ENCODE results near the gene GNG8. TPM values are rescaled to one million over a fixed set of nuclear protein-coding genes. Genes with fewer than 3 reads are reported as not detected.
A peak's percentile ranks its signal among the peaks of the same experiment; 100 is the strongest.

GNG8 gene
- total and polyA plus RNA-seq, 2 experiments from 2014 or later: 5.9 TPM; not detected in 1

DNA sequence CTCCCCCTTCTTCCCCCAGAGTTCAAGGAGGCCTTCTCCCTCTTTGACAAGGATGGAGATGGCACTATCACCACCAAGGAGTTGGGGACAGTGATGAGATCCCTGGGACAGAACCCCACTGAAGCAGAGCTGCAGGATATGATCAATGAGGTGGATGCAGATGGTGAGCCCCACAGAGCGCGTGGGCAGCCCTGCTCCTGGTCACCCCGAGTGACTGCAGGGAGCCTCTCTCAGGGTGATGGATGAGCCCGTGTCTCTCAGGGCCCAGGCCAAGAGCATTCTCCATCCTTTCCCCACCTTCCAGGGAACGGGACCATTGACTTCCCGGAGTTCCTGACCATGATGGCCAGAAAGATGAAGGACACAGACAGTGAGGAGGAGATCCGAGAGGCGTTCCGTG, 27.8 kb downstream of the GNG8 start:
- Histone ChIP-seq H3K36me3 (ENCODE audit: insufficient read depth) (peaks cover 21% of the 10 kb centered on the region; the same call in 1 of the 2 replicates), H3K9me2 (ENCODE audit: insufficient read depth) (no peaks in the 10 kb centered on the region), H3K79me2 (replicated peaks; ENCODE audit: insufficient read depth) (peaks cover 21% of the 10 kb centered on the region), H3K27ac (ENCODE audit: low read depth) (no peak overlapping the region), H3K4me1 (ENCODE audit: insufficient read depth) (peaks cover 4% of the 10 kb centered on the region), H3K4me3 (no peak overlapping the region), H3K4me2 (no peak overlapping the region), H3K27me3 (ENCODE audit: insufficient read depth) (no peaks in the 10 kb centered on the region), H3F3A (replicated peaks; ENCODE audit: low read depth) (no peaks in the 10 kb centered on the region), H2AFZ (no peak overlapping the region), H4K20me1 (replicated peaks; ENCODE audit: insufficient read depth) (peaks cover 18% of the 10 kb centered on the region)
- no peak for ATAC-seq
- Mint-ChIP-seq H3K27me3 (ENCODE audit: insufficient read depth, low read depth, poor library complexity) (peaks cover 13% of the 10 kb centered on the region), H3K9me3 (no peaks in the 10 kb centered on the region), H3K27ac (no peak overlapping the region), H3K36me3 (ENCODE audit: low read depth) (peaks cover 40% of the 10 kb centered on the region), H3K4me3 (no peak overlapping the region), H3K4me1 (peaks cover 7% of the 10 kb centered on the region)
- no peak for DNase-seq (ENCODE audit: low spot score)
- TF ChIP-seq ZNF331 (CRISPR knock-in tag; IDR thresholded peaks at IDR 0.05; ENCODE audit: low read depth): no peak
- TF ChIP-seq, protein P1, sequence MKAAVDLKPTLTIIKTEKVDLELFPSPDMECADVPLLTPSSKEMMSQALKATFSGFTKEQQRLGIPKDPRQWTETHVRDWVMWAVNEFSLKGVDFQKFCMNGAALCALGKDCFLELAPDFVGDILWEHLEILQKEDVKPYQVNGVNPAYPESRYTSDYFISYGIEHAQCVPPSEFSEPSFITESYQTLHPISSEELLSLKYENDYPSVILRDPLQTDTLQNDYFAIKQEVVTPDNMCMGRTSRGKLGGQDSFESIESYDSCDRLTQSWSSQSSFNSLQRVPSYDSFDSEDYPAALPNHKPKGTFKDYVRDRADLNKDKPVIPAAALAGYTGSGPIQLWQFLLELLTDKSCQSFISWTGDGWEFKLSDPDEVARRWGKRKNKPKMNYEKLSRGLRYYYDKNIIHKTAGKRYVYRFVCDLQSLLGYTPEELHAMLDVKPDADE (IDR thresholded peaks at IDR 0.05): no peak
- no peak for TF ChIP-seq STAT1 (IDR thresholded peaks at IDR 0.05; ENCODE audit: unreplicated experiment)
- TF ChIP-seq, protein P2, sequence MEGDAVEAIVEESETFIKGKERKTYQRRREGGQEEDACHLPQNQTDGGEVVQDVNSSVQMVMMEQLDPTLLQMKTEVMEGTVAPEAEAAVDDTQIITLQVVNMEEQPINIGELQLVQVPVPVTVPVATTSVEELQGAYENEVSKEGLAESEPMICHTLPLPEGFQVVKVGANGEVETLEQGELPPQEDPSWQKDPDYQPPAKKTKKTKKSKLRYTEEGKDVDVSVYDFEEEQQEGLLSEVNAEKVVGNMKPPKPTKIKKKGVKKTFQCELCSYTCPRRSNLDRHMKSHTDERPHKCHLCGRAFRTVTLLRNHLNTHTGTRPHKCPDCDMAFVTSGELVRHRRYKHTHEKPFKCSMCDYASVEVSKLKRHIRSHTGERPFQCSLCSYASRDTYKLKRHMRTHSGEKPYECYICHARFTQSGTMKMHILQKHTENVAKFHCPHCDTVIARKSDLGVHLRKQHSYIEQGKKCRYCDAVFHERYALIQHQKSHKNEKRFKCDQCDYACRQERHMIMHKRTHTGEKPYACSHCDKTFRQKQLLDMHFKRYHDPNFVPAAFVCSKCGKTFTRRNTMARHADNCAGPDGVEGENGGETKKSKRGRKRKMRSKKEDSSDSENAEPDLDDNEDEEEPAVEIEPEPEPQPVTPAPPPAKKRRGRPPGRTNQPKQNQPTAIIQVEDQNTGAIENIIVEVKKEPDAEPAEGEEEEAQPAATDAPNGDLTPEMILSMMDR (conservative IDR thresholded peaks at IDR 0.05; ENCODE audit: low read depth in 2 of 2): no peak
- no peak for TF ChIP-seq JUNB (IDR thresholded peaks at IDR 0.05; ENCODE audit: unreplicated experiment)

DNA sequence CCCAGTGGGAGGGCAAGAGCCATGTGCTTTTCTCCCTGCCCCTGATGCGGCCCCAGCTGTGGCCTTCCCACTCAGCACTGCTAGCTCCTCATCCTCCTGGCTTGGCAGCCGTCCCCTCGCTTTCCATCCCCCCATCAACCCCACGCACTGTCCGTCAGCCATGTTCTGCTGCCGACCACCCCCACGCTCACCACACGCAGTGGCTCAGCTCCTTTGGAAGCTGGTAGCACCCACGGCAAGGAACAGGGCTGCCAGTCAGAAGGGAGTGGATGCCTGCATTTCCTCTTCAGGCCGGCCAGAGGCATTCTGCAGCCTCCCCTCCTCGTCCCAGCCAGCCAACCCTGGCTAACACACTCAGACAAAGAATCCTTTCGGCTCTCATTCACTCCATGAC, 28.6 kb downstream of the GNG8 start:
- Histone ChIP-seq H3K36me3 (ENCODE audit: insufficient read depth) (peaks cover 21% of the 10 kb centered on the region; the same call in 1 of the 2 replicates), H3K4me3 (no peak overlapping the region)
- TF ChIP-seq JUNB (IDR thresholded peaks at IDR 0.05; ENCODE audit: unreplicated experiment): no peak
- no peak for TF ChIP-seq STAT1 (IDR thresholded peaks at IDR 0.05; ENCODE audit: unreplicated experiment)
- TF ChIP-seq, protein P2 (conservative IDR thresholded peaks at IDR 0.05; ENCODE audit: low read depth in 2 of 2): no peak
- TF ChIP-seq, protein P1 (IDR thresholded peaks at IDR 0.05): no peak
- TF ChIP-seq EZH2phosphoT487 (IDR thresholded peaks at IDR 0.05; ENCODE audit: unreplicated experiment): no peak
- TF ChIP-seq, protein P3, sequence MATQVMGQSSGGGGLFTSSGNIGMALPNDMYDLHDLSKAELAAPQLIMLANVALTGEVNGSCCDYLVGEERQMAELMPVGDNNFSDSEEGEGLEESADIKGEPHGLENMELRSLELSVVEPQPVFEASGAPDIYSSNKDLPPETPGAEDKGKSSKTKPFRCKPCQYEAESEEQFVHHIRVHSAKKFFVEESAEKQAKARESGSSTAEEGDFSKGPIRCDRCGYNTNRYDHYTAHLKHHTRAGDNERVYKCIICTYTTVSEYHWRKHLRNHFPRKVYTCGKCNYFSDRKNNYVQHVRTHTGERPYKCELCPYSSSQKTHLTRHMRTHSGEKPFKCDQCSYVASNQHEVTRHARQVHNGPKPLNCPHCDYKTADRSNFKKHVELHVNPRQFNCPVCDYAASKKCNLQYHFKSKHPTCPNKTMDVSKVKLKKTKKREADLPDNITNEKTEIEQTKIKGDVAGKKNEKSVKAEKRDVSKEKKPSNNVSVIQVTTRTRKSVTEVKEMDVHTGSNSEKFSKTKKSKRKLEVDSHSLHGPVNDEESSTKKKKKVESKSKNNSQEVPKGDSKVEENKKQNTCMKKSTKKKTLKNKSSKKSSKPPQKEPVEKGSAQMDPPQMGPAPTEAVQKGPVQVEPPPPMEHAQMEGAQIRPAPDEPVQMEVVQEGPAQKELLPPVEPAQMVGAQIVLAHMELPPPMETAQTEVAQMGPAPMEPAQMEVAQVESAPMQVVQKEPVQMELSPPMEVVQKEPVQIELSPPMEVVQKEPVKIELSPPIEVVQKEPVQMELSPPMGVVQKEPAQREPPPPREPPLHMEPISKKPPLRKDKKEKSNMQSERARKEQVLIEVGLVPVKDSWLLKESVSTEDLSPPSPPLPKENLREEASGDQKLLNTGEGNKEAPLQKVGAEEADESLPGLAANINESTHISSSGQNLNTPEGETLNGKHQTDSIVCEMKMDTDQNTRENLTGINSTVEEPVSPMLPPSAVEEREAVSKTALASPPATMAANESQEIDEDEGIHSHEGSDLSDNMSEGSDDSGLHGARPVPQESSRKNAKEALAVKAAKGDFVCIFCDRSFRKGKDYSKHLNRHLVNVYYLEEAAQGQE (IDR thresholded peaks at IDR 0.05; ENCODE audit: unreplicated experiment): no peak

More for the DNA sequence above, 28.6 kb downstream of the GNG8 start:
- DNase-seq (ENCODE audit: low spot score): no peak
- Histone ChIP-seq H3K4me2 (no peak overlapping the region), H3K4me1 (ENCODE audit: insufficient read depth) (peaks cover 11% of the 10 kb centered on the region), H3K27ac (ENCODE audit: low read depth) (no peak overlapping the region), H3K79me2 (replicated peaks; ENCODE audit: insufficient read depth) (peaks cover 28% of the 10 kb centered on the region), H4K20me1 (replicated peaks; ENCODE audit: insufficient read depth) (peaks cover 25% of the 10 kb centered on the region), H2AFZ (no peak overlapping the region), H3K9me2 (ENCODE audit: insufficient read depth) (no peaks in the 10 kb centered on the region), H3F3A (replicated peaks; ENCODE audit: low read depth) (no peaks in the 10 kb centered on the region), H3K27me3 (ENCODE audit: insufficient read depth) (no peaks in the 10 kb centered on the region)
- peaks cover 13% of the 10 kb centered on the region for H3K27me3 Mint-ChIP-seq (ENCODE audit: insufficient read depth, low read depth, poor library complexity)
- H3K9me3 Mint-ChIP-seq: no peaks in the 10 kb centered on the region
- peak overlapping the region; percentile 52; the same call in 1 of the 2 replicates for H3K27ac Mint-ChIP-seq
- H3K36me3 Mint-ChIP-seq (ENCODE audit: low read depth): peaks cover 40% of the 10 kb centered on the region
- ATAC-seq: no peak
- H3K4me3 Mint-ChIP-seq: no peak overlapping the region
- peaks cover 14% of the 10 kb centered on the region for H3K4me1 Mint-ChIP-seq

Measured in GM23338 (cell line).